ENCODE measurements around the gene SGIP1.

The SGIP1 gene

DNA sequence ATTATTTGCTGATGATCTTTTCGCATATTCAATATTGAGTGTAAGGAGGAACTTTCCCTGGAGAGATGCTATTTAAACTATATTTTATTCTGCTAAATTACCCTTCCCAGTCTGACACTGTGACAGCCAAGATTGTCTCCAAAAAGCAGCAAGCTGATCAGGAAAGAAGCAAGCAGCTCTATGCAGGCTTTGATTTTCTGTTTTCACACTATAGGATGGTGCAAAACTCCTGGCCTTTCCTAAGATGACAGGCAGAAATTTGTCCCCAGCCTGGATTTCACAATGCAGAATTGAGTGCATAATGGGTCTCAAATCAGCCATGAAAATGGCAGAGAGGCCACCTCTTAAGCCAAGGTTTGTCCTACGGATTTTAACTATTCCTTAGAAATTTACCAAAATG, 1.1 kb downstream of the SGIP1 start:
- TF ChIP-seq, protein P1, sequence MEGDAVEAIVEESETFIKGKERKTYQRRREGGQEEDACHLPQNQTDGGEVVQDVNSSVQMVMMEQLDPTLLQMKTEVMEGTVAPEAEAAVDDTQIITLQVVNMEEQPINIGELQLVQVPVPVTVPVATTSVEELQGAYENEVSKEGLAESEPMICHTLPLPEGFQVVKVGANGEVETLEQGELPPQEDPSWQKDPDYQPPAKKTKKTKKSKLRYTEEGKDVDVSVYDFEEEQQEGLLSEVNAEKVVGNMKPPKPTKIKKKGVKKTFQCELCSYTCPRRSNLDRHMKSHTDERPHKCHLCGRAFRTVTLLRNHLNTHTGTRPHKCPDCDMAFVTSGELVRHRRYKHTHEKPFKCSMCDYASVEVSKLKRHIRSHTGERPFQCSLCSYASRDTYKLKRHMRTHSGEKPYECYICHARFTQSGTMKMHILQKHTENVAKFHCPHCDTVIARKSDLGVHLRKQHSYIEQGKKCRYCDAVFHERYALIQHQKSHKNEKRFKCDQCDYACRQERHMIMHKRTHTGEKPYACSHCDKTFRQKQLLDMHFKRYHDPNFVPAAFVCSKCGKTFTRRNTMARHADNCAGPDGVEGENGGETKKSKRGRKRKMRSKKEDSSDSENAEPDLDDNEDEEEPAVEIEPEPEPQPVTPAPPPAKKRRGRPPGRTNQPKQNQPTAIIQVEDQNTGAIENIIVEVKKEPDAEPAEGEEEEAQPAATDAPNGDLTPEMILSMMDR (IDR thresholded peaks at IDR 0.05; ENCODE audit: borderline replicate concordance, control extremely low read depth, extremely low read depth, insufficient read depth, missing control alignments): no peak
- in situ Hi-C loops (cut with MboI; ENCODE audit: low sequenced_read_pairs, unreplicated experiment): no loop called here
- DNase-seq (ENCODE audit: low spot score): no peak

DNA sequence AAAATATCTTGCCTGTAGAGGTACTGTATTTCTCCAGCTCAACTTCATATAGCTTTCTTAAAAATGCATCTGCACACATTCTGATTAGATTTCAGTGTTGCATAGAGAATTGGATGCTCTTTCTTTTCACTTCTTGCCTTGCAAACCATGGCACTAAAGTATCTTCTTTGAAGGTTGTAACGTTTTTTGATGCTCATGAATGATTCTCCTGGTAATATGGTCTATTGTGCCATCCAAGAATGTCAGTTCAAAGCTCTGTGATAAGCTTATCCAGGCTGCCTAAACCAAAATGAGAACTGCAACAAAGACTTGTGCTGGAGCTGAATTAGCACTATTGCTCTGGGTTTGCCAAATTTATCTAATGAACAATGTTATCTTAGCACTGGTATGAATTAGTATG, 1.9 kb downstream of the SGIP1 start:
- in situ Hi-C loops (cut with MboI; ENCODE audit: low sequenced_read_pairs, unreplicated experiment): no loop called here
- TF ChIP-seq, protein P1 (IDR thresholded peaks at IDR 0.05; ENCODE audit: borderline replicate concordance, control extremely low read depth, extremely low read depth, insufficient read depth, missing control alignments): no peak
- no peak for DNase-seq (ENCODE audit: low spot score)

DNA sequence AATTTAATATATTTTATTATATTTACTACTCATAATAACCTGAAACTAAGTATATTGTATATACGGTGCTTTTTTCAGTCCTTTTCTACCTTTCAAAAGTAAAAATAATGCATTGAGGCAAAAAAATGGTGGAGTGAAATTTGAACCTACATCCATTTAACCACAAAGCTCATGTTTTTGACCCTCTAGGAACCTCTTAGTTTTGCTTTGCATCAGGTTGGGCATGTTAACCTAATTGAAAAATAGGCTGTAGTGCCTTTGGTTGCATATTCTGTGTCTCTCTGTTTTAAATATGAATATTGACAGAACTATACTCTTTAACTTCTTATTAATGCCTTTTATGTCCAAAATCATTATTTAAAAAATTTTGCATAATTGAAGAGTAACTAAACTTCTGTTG, 3.8 kb downstream of the SGIP1 start:
- TF ChIP-seq, protein P1 (IDR thresholded peaks at IDR 0.05; ENCODE audit: borderline replicate concordance, control extremely low read depth, extremely low read depth, insufficient read depth, missing control alignments): no peak
- in situ Hi-C loops (cut with MboI; ENCODE audit: low sequenced_read_pairs, unreplicated experiment): no loop called here
- no peak for DNase-seq (ENCODE audit: low spot score)

DNA sequence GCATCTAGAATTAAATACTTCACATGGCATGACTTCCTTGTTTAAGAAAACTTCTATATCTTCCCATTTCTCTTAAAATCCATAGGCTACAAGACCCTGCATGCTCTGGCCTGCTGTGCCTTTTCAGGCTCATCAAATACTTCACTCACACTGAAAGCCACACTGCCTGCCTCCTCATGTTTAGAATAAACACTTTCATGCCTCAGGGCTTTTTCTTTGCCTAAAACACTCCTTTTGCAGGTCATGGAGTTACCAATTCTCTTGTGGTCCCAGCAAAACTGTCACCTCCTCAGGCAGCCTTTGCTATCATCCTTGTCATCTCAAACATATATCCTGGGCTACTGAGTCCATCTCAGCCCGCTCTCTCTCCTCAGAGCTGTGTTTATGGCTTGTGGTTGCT, 5.5 kb downstream of the SGIP1 start:
- in situ Hi-C loops (cut with MboI; ENCODE audit: low sequenced_read_pairs, unreplicated experiment): no loop called here
- no peak for DNase-seq (ENCODE audit: low spot score)
- TF ChIP-seq, protein P1 (IDR thresholded peaks at IDR 0.05; ENCODE audit: borderline replicate concordance, control extremely low read depth, extremely low read depth, insufficient read depth, missing control alignments): no peak

DNA sequence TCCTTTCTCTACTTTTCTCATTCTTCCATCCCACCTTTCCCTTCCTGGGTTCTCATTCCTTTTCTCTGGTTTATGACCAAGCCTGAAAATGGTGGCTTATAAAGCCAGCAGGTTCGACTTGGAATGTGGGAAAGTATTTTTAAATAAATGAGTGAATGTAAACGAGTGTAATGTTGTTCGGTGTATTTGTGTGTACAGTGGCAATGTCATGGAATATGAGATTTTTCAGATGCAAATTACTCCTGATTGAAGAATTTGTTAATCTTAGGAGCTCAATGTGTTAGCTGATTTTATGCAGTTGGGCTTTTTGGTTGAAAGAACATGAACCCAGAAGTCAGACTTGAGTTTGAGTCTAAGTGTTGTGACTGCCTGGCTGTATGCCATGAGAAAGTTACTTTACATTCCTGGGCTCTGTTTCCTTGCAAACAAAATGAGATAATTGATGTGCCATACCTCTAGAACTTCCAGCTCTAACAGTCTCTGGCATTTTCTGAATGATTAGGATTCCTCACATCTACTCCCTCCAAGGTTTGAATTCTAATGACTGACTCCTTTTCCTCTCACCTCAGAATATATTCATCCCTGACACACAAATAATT, 6.6 kb downstream of the SGIP1 start:
- TF ChIP-seq, protein P1 (IDR thresholded peaks at IDR 0.05; ENCODE audit: borderline replicate concordance, control extremely low read depth, extremely low read depth, insufficient read depth, missing control alignments): no peak
- in situ Hi-C loops (cut with MboI; ENCODE audit: low sequenced_read_pairs, unreplicated experiment): no loop called here
- no peak for DNase-seq (ENCODE audit: low spot score)

DNA sequence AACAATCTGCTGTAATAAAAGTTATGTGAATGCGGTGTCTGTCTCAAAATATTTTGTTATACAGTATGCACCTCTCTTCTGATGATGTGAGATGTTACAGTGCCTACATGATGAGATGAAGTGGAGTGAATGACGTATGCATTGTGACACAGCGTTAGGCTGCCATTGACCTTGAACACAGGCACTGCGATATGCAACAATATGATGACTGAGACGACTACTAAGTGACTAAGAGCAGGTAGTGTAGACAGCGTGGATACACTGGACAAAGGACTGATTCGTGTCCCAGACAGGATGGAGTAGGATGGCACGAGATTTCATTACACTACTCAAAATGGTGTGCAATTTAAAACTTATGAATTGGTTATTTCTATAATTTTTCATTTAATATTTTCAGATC, 8.4 kb downstream of the SGIP1 start:
- no peak for DNase-seq (ENCODE audit: low spot score)
- TF ChIP-seq, protein P1 (IDR thresholded peaks at IDR 0.05; ENCODE audit: borderline replicate concordance, control extremely low read depth, extremely low read depth, insufficient read depth, missing control alignments): no peak
- in situ Hi-C loops (cut with MboI; ENCODE audit: low sequenced_read_pairs, unreplicated experiment): no loop called here

Measured in GM13976 (cell line).